Stromal cell of bone marrow (primary cell): ENCODE data around the gene IWS1.
"Not testable (repeated sequence)": the region's sequence is repeated elsewhere in the genome, so short reads cannot be mapped to it uniquely, and the experiment has no call there.

ENCODE experiments used
- DNase-seq: peaks from one replicate; pipeline ENCODE4 v3.0.0-alpha.2; 2012; ENCODE audit warnings: low read depth

The IWS1 gene

GRCh38 chr2:127526132-127527000, at the start of gene IWS1:
TSS of gene IWS1 (minus strand) at chr2:127526489. CDS start at chr2:127526208, 281 bp downstream.
- DNase-seq = peak; percentile 95

DNA sequence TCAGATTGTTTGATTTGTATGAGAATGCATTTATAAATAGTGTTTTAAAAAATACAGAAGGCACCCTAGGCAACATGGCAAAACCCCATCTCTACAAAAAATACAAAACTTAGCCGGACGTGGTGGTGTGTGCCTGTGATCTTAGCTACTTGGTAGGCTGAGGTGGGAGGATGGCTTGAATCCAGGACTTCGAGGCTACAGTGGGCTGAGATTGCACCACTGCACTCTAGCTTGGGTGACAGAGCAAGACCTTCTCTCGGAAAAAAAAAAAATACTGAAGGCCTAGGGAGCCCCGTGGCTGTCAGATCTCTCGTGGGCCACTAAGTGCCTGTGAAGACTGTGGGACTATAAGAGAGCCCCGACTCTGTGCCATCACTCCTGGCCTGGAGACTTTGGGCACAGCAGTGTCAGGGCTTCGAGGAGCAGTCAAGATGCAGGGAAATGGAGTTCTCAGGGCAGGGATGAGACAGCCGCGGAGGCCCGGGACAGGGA, 49.7 kb upstream of the IWS1 start:
- DNase-seq = no peak

GRCh38 chr2:127575185-127575765, 49.0 kb upstream of the IWS1 start:
- DNase-seq = no peak

DNA sequence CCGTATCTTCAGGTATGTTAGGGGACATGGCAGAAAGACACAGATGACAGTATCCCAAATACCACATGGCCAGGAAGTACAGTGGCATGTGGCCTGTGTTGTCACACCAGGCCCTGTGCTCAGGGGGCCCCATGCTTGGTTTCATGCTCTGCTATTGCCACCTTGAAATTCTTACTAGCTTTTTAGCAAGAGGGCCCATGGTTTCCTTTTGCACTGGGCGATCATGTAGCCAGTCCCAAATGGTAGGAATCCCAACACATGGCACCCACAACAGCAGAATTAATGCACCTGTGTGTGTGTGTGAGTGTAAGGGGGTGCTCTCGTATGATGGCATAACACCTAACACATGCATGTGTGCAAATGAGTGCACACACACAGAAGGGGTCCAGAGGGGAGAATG, 48.4 kb upstream of the IWS1 start:
- no peak for DNase-seq

GRCh38 chr2:127573771-127574170, 47.5 kb upstream of the IWS1 start:
- no peak for DNase-seq

DNA sequence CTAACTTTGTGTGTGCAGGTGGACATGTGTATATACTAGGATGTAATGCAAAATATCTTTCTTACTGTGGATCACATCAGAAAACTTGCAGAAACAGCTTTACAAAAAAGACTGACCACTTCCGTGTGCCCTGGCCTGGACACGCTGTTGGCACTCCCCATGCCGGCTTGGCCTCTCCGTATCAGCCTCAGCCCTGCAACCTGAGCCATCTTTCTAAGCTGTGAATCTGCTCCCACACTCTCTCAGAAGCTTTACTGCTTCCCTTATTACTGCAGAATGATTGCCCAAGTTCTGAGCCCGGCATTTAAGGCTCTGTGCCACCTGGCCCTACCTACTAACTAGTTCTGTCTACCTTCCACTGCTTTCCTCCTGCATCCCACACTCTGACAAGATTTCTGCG, 47.0 kb upstream of the IWS1 start:
- DNase-seq = no peak

GRCh38 chr2:127572841-127573240, 46.6 kb upstream of the IWS1 start:
- DNase-seq = no peak

DNA sequence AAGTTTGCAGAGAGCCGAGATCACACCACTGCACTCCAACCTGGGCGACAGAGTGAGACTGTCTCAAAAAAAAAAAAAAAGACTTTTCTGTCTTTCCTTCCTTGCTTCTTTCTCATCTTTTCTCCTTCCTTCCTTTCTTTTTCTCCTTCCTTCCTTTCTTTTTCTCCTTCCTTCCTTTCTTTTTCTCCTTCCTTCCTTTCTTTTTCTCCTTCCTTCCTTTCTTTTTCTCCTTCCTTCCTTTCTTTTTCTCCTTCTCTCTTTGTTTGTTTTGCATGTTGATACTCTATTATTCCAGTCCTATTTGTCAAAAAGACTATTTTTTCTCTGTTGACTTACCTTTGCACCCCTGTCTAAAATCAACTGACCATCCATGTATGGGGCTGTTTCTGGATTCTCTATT, 46.1 kb upstream of the IWS1 start:
- not testable (repeated sequence) for DNase-seq

DNA sequence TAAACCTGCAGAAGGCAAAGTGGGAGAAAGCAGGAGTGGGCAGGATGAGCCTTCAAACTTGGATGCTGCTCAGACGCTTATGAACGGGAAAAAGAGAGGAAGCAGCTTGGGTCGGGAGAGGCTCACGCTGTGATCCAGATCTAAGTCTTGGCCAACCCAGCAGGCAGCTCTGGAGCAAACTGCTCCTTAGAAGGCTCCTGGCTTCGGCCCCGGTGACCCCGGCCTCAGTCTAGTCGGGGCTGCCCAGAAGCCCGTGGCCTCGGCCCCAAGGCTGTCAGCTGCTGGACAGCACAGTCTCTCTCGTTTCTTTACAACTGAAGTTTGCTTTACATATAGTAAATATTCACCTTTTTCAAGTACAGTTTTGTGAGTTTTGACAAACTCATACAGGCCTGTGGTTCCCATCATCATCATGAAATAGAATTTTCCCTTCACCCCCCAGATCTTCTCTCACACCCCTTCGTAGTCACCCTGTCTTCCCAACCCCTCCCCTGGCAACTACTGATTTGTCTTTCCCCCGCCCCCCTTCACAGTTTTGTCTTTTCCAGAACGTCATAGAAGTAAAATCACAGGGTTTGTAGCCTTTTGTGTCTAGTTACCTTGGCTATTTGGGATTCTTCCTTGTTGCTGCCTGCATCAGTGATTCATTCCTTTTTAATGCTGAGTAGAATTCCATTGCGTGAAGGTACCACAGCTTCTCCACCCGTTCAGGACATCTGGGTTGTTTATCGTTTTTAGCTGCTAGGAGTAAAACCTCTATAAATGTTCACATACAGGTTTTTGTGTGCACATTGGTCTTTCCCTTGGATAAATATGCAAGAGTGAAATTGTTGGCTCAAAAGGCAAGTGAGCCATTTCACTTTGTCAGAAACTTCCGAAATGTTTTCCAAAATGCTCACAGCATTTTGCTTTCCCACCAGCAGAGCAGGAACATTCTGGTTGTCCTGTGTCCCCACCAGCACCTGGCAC, 44.3 kb upstream of the IWS1 start:
- no peak for DNase-seq

- no peak for DNase-seq
Measured at GRCh38 chr2:127569666-127570065, 43.4 kb upstream of the IWS1 start.

DNA sequence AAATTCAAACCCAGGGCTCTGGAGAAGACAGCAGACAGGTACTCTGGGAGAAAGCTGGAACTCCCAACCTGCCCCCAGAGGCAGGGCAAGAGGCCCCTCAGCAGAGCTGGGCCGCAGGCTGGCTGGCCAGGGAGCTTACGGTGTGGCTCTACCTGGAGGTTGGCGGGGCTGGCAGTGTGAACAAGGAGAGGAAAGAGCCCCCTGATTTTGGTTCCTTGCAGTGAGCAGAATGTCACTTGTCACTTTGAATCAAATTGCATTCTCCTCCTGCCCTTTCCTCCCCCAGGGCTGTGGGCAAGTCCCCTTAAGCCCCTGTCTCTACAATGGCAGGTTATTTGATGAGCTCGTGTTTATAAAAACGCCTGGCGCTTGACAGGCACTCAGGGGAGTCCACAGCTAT, 41.8 kb upstream of the IWS1 start:
- DNase-seq = no peak

DNA sequence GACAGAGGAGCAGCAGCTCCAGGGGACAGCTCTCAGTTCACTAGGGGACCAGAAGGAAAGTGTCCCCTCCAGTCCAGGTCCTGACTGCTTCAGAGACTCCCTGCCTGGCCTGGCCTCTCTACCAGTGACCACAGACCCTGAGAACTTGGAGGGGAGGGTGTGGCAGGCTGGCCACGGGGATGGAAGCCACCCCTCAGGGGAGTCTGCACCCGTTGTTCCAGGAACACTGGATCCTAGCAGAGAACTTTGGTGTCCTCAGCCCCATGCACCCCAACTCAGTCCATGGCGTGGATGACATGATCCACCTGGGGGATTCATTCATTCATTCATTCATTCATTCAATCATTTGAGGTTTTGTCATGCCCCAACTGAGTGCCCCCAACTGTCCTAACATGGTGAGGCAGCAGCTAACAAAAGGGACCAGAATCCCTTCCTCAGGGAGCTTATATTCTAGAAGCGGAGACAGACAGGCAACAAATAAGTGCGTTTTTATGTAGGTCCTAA, 41.1 kb upstream of the IWS1 start:
- no peak for DNase-seq

DNA sequence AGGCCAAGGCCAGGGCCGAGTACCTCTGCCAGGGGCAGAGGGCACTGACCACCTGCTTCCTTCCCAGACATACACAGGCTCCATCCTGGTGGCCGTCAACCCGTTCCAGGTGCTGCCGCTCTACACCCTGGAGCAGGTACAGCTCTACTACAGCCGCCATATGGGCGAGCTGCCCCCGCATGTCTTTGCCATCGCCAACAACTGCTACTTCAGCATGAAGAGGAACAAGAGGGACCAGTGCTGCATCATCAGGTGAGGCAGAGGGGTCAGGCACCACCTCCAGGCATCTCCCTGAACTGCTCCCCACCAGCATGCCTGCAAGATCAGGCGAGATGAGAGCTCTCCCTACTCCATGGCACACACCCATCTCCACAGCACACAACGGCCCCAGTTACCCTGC, 40.3 kb upstream of the IWS1 start:
- DNase-seq = no peak

DNA sequence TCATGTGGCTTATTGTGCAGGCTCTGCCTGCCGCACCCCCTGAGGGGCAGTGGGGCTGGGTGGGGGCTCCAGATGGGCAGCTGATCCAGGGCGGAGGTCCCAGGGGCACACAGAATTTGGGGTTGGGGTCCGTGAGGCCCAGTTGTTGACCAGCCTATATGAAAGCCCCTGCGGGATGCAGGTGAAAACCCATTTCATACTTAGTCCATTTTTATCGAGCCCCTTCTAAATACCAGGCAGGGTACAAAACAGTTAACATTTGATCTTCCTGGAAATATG, 39.8 kb upstream of the IWS1 start:
- DNase-seq = no peak

GRCh38 chr2:127565261-127566138, 39.2 kb upstream of the IWS1 start:
- DNase-seq = no peak

DNA sequence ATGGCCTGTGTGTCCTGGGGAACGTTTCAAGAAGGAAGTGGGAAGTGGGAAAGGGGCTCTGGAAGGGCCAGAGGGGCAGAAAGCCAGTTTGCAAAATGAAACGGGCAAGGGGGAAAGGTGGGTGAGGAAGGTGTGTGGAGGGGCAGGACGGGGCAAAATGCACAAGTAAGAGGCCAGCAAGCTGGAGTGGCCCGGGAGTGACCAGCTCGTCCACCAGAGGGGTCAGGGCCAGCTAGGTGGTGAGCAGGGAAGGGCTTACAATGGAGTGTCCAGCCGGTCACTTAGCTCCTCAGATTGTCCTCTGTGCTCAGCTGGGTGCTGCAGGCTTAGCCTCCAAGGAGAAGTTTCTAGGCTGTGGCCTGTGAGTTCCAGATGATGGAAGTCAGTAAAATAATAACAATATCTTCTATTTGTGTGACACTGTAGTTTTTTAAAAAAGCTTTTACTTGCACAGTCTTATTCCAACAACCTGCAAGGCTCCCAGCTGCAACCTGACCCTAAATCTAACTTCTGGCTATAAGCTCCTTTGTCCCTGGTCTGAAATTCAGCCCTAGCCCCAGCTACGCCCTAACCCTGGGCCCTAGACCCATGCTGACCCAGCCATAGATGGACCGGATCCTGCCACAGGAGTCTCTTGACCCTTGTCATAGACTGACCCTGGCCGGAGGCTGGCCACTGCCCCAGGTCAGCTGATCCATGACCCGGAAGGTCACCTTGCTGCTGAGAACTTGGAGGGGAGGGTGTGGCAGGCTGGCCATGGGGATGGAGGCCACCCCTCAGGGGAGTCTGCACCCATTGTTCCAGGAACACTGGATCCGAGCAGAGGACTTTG, 38.4 kb upstream of the IWS1 start:
- DNase-seq = no peak

DNA sequence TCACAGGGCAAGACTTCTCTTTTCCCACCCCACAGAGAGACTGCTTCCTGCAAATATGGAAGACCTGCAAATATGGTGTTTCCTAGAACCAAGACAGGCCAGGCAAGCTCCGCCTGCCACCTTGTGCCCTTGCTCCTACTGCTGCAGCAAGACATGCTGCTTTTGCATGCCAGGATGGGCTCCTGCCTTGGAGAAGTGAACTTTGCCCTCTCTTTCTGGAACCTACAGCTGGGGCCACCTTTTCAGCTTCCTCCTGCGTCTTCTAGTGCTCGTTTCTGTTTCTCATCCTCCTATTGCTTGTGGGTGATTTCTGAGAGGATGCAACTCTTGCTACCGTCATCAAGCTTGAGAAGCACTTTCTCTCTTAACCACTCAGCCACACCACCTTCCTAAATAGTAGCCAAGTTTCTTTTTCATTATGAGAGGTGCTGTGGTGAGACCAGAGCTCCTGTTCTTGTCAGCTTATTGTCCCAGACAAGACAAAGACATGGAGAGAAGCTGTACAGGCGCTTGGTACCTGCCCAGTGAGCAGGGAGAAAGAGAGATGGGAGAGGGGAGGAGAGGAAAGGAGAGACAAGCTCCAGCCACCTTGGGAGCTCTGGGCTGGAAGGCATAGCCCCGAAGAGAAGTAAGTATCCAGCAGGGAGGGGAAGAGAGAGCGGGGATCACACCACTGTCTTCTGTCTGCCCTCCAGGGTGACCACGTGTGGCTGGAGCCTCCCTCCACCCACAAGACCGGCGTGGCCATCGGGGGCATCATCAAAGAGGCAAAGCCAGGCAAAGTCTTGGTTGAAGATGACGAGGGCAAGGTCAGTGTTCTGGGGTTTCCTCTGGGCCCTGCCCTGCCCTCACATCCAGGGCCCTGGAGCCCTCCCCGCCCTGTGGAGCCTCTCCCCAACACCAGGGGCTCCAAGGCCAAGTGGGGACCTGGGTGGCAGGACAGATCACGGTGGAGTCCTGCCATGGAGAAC, 37.5 kb upstream of the IWS1 start:
- DNase-seq = no peak

- no peak for DNase-seq
Measured at GRCh38 chr2:127562936-127563335, 36.6 kb upstream of the IWS1 start.

- DNase-seq = no peak
Measured at GRCh38 chr2:127561371-127561770, 35.1 kb upstream of the IWS1 start.
